AG04450 (cell line): Measurements from ENCODE around the gene APBB2. TPM values are rescaled to one million over a fixed set of nuclear protein-coding genes. Genes with fewer than 3 reads are reported as not detected.

Experiments used
- CTCF ChIA-PET: fragments of 300-600, 350-600 bp; formaldehyde crosslinking; extraction: SDS; loops from one replicate; lab custom pipeline; 2022; ENCODE audit warnings: antibody characterized with exemption, inconsistent platforms; lab: Charles Lee
- POLR2A ChIA-PET: fragments of 350-600 bp; formaldehyde crosslinking; extraction: SDS; loops from one replicate; lab custom pipeline; 2021; ENCODE audit warnings: antibody characterized with exemption, inconsistent platforms; lab: Yijun Ruan, JAX
- DNase-seq: peaks from one replicate; pipeline ENCODE4 v3.0.0-alpha.2; 2011; ENCODE audit warnings: low read depth, low spot score
- H3K27ac ChIP-seq: one replicate; pipeline ENCODE4 v1.5.1; 2012; ENCODE audit warnings: low read depth, low read length, control low read depth
- H3K27me3 ChIP-seq: one replicate; pipeline ENCODE4 v1.6.0; 2012; ENCODE audit warnings: low read length; ENCODE audit not compliant: control insufficient read depth, insufficient read depth
- H3K4me3 ChIP-seq: 2 replicates; pipeline ENCODE4 v1.5.1; 2011; ENCODE audit warnings: mild to moderate bottlenecking, low read depth, low read length, control low read depth
- H3K9me3 ChIP-seq: 2 replicates; pipeline ENCODE4 v1.5.1; 2012; ENCODE audit warnings: low read length; ENCODE audit not compliant: control insufficient read depth, insufficient read depth
- polyA plus RNA-seq: library from polyadenylated mRNA; depleted of rRNA; stranded (reverse); fragments of >200 nt; gene quantifications from 2 replicates; pipeline ENCODE4 v1.2.3, GENCODE V29; 2011
- TF ChIP-seq, protein P1 (sequence below): IDR thresholded peaks from 2 replicates; pipeline ENCODE4 v1.5.1; 2011; ENCODE audit warnings: low read depth, low read length, control low read depth, inconsistent platforms

APBB2 gene
- polyA plus RNA-seq, 1 experiment, result 52.7 TPM

DNA sequence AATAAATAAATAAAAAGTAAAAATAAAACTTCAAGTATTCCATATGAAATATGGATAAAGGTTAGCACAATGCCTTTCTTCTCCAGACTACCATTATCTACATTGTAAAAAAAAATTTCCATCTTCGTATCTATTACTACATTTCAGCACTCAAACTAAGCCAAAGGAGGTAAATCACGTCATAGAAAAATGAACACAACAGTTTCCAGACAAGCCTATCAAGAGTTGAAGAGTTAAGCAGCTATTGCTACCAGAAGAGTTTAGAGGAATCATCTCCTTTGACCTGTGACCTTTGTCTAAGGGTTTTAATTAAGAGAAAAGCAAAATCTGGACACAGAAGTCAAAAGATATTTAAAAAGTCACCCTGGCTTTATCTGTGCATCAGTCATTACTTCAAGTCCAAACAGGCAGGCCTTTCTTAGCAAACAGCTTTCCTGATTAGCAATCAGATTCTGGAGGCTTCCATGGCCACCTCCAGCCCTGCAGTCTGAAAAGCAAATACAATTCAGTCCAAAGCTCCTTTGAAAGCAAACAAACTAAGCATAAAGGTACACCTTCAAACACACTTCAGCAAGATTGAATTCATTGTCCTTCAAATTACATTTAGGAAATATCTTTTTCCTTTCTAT lies 82.2 kb downstream of the APBB2 start:
- DNase-seq, result no peak
- ChIA-PET CTCF (interaction anchor here (0.6 to 1.3 kb wide), 2 partner anchors 82 to 1076 kb away, joined by 5 to 9 read pairs; partner anchors contain the start of gene APBB2), POLR2A (no interaction called here)
- Histone ChIP-seq H3K4me3 (no peak overlapping the region), H3K9me3 (no peaks in the 10 kb centered on the region), H3K27me3 (no peaks in the 10 kb centered on the region), H3K27ac (no peak overlapping the region)
- TF ChIP-seq, protein P1, sequence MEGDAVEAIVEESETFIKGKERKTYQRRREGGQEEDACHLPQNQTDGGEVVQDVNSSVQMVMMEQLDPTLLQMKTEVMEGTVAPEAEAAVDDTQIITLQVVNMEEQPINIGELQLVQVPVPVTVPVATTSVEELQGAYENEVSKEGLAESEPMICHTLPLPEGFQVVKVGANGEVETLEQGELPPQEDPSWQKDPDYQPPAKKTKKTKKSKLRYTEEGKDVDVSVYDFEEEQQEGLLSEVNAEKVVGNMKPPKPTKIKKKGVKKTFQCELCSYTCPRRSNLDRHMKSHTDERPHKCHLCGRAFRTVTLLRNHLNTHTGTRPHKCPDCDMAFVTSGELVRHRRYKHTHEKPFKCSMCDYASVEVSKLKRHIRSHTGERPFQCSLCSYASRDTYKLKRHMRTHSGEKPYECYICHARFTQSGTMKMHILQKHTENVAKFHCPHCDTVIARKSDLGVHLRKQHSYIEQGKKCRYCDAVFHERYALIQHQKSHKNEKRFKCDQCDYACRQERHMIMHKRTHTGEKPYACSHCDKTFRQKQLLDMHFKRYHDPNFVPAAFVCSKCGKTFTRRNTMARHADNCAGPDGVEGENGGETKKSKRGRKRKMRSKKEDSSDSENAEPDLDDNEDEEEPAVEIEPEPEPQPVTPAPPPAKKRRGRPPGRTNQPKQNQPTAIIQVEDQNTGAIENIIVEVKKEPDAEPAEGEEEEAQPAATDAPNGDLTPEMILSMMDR, result no peak

DNA sequence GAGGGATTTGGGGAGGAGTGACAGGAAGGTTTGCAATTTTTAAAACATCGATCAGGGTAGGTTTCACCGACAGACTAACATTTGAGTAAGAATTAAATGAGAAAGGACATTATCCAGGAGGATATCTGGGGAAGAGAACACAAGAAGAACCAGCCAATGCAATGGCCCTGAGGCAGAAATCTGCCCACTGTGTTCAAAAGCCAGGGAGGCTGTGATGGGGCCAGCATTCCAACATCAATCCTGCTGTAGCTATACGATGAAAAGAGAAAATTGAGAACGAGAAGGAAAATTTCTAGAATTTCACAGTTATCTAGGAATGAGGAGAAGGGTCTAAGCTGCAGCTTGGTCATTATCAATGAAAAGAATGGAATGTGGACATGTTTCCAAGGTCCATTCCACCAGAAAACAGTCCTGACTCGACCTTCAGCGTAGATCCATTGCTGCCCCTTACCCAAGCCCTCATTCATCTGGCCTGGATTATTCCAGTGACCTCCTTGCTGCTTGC lies 84.4 kb downstream of the APBB2 start:
- POLR2A ChIA-PET, result no interaction called here

DNA sequence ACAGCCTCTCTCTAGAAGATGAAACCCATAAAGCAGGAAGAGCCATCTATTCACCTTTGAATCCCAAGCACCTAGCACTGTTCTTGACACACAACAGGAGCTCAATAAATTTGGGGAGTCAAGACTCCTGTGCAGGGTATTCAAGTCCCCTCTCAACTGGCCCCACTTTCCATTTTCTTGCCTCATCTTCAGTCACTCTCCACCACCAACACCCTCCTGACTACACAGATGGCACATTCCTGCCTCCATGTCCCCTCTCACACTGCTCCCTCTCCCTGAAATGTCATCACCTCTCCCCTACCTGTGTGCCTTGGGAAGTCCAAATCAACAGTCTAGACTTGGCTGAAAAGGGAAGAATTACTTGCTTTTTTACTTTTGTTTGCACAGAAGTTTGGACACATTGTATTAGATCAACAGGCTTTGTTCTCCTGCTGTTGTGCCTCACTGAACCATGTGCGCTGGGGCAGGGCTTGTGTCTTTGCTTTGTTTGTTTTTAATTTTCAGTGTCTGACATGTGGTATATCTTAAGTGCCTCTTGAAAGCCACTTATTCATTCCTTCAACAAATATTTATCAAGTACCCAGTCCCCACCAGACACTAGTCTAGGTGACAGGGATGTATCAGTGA lies 85.1 kb downstream of the APBB2 start:
- no peaks in the 10 kb centered on the region for H3K9me3 ChIP-seq
- POLR2A ChIA-PET, result no interaction called here
- no peaks in the 10 kb centered on the region for H3K27me3 ChIP-seq
- DNase-seq, result no peak
- TF ChIP-seq, protein P1, result no peak
- no peak overlapping the region for H3K4me3 ChIP-seq
- CTCF ChIA-PET, result no interaction called here
- H3K27ac ChIP-seq, result no peak overlapping the region

More for the DNA sequence above, 84.4 kb downstream of the APBB2 start:
- no peaks in the 10 kb centered on the region for H3K27me3 ChIP-seq
- TF ChIP-seq, protein P1, result no peak
- no peak overlapping the region for H3K4me3 ChIP-seq
- no peak for DNase-seq
- CTCF ChIA-PET, result no interaction called here
- no peaks in the 10 kb centered on the region for H3K9me3 ChIP-seq
- no peak overlapping the region for H3K27ac ChIP-seq

DNA sequence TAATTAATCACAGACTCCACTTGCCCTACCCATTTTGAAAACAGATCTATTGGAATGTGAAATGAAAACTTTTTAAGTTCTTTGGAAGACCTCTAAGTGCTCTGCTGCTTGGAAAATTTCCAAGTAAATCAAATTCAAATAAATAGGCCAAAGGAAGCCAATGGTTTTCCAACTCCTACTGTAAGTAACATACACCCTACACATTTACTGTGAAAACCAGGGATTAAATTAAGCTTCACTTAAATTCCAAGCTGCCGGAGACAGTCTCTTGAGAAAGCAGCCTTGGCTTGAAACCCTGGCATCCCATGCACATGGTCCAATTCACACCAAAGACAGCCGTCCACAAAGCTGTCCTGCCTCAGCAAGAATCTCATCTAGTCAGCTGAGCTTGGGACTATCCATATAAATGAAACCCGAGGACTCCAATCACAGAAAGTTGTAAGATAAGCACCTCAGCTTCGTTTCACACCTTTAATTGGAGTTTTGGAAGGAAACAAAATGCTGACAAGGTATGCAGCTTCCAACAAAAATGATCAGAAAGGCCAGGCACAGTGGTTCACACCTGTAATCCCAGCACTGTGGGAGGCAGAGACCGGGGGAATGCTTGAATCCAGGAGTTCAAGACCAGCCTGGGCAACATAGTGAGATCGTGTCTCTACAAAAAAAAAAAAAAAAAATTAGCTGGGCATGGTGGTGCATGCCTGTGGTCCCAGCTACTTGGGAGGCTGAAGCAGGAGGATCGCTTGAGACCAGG lies 88.6 kb downstream of the APBB2 start:
- H3K27me3 ChIP-seq, result no peaks in the 10 kb centered on the region
- H3K9me3 ChIP-seq, result no peaks in the 10 kb centered on the region
- TF ChIP-seq, protein P1, result no peak
- no peak overlapping the region for H3K27ac ChIP-seq
- DNase-seq, result no peak
- POLR2A ChIA-PET, result no interaction called here
- H3K4me3 ChIP-seq, result no peak overlapping the region
- CTCF ChIA-PET, result interaction anchor here (1.1 kb wide), 1 partner anchor 201 kb away, joined by 3 read pairs; no protein-coding TSS in a partner anchor
